Lung microvascular endothelial cell (primary cell): ENCODE data around the gene HHLA2. TPM values are rescaled to one million over a fixed set of nuclear protein-coding genes. Genes with fewer than 3 reads are reported as not detected.

ENCODE experiments used
- DNase-seq, 2 donors: peaks; one replicate each; pipeline versions ENCODE4 v3.0.0 to v3.0.0-alpha.2; 2010; ENCODE audit warnings: low read depth in 2 of 2
- total RNA-seq: library from RNA; depleted of rRNA; stranded (reverse); fragments of >200 nt; gene quantifications from 2 replicates; pipeline ENCODE4 v1.2.1, GENCODE V29; 2014

HHLA2 gene
- total RNA-seq, 1 donor from 2014 or later, result not detected

GRCh38 chr3:108393128-108393900 is 97.0 kb downstream of the HHLA2 start:
- no peak for DNase-seq

- no peak for DNase-seq
These were observed 97.7 kb downstream of the HHLA2 start for GRCh38 chr3:108394016-108394415.

- no peak for DNase-seq
These were observed 98.2 kb downstream of the HHLA2 start for GRCh38 chr3:108394563-108394962.

- DNase-seq, result no peak
These were observed 100.0 kb downstream of the HHLA2 start for GRCh38 chr3:108396336-108396735.

- DNase-seq, result no peak
These were observed 102.2 kb downstream of the HHLA2 start for GRCh38 chr3:108398510-108398909.

- no peak for DNase-seq
These were observed 105.5 kb downstream of the HHLA2 start for GRCh38 chr3:108401836-108402235.

- no peak for DNase-seq
These were observed 106.8 kb downstream of the HHLA2 start for GRCh38 chr3:108403198-108403597.

- DNase-seq, result no peak
These were observed 107.5 kb downstream of the HHLA2 start for GRCh38 chr3:108403686-108404345.

- no peak for DNase-seq
These were observed 108.0 kb downstream of the HHLA2 start for GRCh38 chr3:108404368-108404767.

GRCh38 chr3:108406063-108406660 is 109.8 kb downstream of the HHLA2 start:
- no peak for DNase-seq

- peak; percentile 65 to 81 for DNase-seq
These were observed 110.4 kb downstream of the HHLA2 start for GRCh38 chr3:108406661-108407206.

- peak in 1 of 2 donors; percentile 15 for DNase-seq
These were observed 111.5 kb downstream of the HHLA2 start for GRCh38 chr3:108407886-108408285.

- DNase-seq, result no peak
These were observed 112.8 kb downstream of the HHLA2 start for GRCh38 chr3:108408883-108409799.

- DNase-seq, result no peak
These were observed 113.4 kb downstream of the HHLA2 start for GRCh38 chr3:108409800-108410178.

GRCh38 chr3:108410531-108410984 is 114.2 kb downstream of the HHLA2 start:
- no peak for DNase-seq

GRCh38 chr3:108412121-108412750 is 115.9 kb downstream of the HHLA2 start:
- no peak for DNase-seq

- no peak for DNase-seq
These were observed 117.7 kb downstream of the HHLA2 start for GRCh38 chr3:108414007-108414406.

GRCh38 chr3:108415661-108416060 is 119.3 kb downstream of the HHLA2 start:
- no peak for DNase-seq

- DNase-seq, result no peak
These were observed 119.9 kb downstream of the HHLA2 start for GRCh38 chr3:108416111-108416869.

- no peak for DNase-seq
These were observed 124.6 kb downstream of the HHLA2 start for GRCh38 chr3:108420926-108421325.
